ENCODE measurements around the gene LSP1. TPM values are rescaled to one million over a fixed set of nuclear protein-coding genes. Genes with fewer than 3 reads are reported as not detected.

Gene LSP1
- total and polyA plus RNA-seq, 2 of the 13 experiments (the other 11 are each of a cell fraction or from before 2014, with no cell fraction given), result 0.59 to 1.00 TPM

DNA sequence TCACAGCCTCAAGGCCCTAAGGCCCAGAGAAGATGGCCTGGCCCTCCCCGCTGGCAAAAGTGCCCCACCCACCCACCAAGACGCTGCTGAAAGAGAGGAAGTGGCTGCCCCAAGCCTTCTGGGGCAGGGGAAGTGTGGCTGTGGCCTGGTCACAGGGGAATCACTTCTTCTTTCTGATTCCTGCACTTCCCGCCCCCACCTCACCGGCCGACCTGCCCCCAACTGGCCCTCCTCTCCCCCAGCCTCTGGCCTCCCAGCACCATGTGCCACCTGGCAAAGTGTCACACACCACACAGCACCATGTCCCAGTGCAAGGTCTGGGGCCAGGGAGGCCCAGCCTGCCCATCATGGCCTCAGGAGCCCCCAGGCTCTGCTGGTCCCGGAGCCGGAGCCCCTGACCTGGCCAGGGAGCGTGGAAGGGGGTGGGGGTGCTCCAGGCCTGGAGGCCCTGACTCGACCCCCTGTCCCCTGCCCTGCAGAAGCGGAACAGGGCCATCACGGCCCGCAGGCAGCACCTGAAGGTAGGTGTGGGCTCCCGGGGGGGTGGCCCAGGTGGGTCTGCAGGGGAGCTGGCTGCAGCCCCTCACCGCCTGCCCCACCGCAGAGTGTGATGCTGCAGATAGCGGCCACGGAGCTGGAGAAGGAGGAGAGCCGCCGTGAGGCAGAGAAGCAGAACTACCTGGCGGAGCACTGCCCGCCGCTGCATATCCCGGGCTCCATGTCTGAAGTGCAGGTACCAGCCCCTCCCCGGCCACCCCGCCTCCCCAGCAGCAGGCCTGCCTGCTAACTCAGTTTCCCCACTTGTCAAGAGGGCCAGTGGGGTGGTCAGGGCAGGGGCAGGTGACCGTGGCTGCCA, 12.7 kb upstream of the LSP1 start (continued):
- peak; percentile 88 for TF ChIP-seq ZNF687 (CRISPR knock-in tag; IDR thresholded peaks at IDR 0.05)

GRCh38 chr11:1840780-1841480, 12.0 kb upstream of the LSP1 start:
- H3K4me3 ChIP-seq (replicated peaks in 1 of 3; ENCODE audit: insufficient read depth in 1 of 3, low read depth in 2 of 3, low read length in 3 of 3), result no peak overlapping the region
- POLR2A ChIA-PET, result no interaction called here
- intact Hi-C loops (cut with micrococcal nuclease; ENCODE audit: unreplicated experiment) (no loop called here), in situ Hi-C loops (cut with HindIII; ENCODE audit: extremely low pct_ligation_motif_present, low pct_unique_long_range_greater_than_20kb) (loop anchor here (5.0 kb wide), 1 partner anchor 311 kb away; no protein-coding TSS in a partner anchor)
- ATAC-seq (no peak), DNase-seq (ENCODE audit: low spot score) (no peak), FAIRE-seq (no peak)
- BruUV-seq (replicated peaks), result no TSS peak
- H3K27ac ChIP-seq (ENCODE audit: extremely low read length, insufficient read depth, low read length), result no peak overlapping the region
- H3K36me3 ChIP-seq (replicated peaks in 1 of 2; ENCODE audit: control insufficient read depth in 1 of 2, insufficient read depth in 2 of 2, low read length in 2 of 2), result no peaks in the 10 kb centered on the region
- H3K4me2 ChIP-seq (ENCODE audit: low read depth, low read length), result no peak overlapping the region
- CTCF ChIA-PET (ENCODE audit: low intra/inter-chr PET ratio, low total read pairs), result no interaction called here
- peaks cover 71% of the 10 kb centered on the region for H3K4me1 ChIP-seq (ENCODE audit: insufficient read depth, low read length)
- WGBS (ENCODE audit: low lambda C conversion rate), result 78% methylated on average over 14 of the region's 37 CpGs
- H4K20me1 ChIP-seq (ENCODE audit: insufficient read depth, low read length), result no peaks in the 10 kb centered on the region
- no peak overlapping the region for H2AFZ ChIP-seq (ENCODE audit: low read length)
- no peaks in the 10 kb centered on the region for H3K79me2 ChIP-seq (ENCODE audit: insufficient read depth, low read length)
- H3K9me3 ChIP-seq (ENCODE audit: low read length), result no peaks in the 10 kb centered on the region
- H3K27me3 ChIP-seq (ENCODE audit: control insufficient read depth in 1 of 2, insufficient read depth in 2 of 2, low read length in 2 of 2), result peaks cover 8 to 43% of the 10 kb centered on the region in 2 experiments; a peak in 4 of 5 replicates
- H3K9ac ChIP-seq (ENCODE audit: insufficient read depth, low read depth, low read length), result no peak overlapping the region
- TF ChIP-seq POGZ (CRISPR knock-in tag; IDR thresholded peaks at IDR 0.05) (no peak), ZNF138 (CRISPR knock-in tag; IDR thresholded peaks at IDR 0.05; ENCODE audit: low read depth) (no peak), HNRNPL (IDR thresholded peaks at IDR 0.05; ENCODE audit: low read depth, low read length) (0 out of 2 replicates have a peak, but pooled peaks have one; percentile 33), TBX2 (CRISPR knock-in tag; IDR thresholded peaks at IDR 0.05; ENCODE audit: borderline replicate concordance) (no peak), ZEB1 (IDR thresholded peaks at IDR 0.05; ENCODE audit: insufficient replicate concordance, low read depth) (no peak), ZBTB38 (CRISPR knock-in tag; IDR thresholded peaks at IDR 0.05) (peak; percentile 37; the same call in 1 of the 2 replicates), ZNF772 (CRISPR knock-in tag; IDR thresholded peaks at IDR 0.05) (no peak), ZSCAN29 (CRISPR knock-in tag; conservative IDR thresholded peaks at IDR 0.05) (no peak), ZNF367 (CRISPR knock-in tag; IDR thresholded peaks at IDR 0.05; ENCODE audit: borderline replicate concordance) (no peak), MED1 (CRISPR knock-in tag; IDR thresholded peaks at IDR 0.05) (no peak), POLR2G (IDR thresholded peaks at IDR 0.05; ENCODE audit: low read depth, low read length) (no peak), PCBP2 (optimal IDR thresholded peaks at IDR 0.05; ENCODE audit: low read depth, low read length, poor library complexity, severe bottlenecking) (no peak), ZBTB42 (CRISPR knock-in tag; IDR thresholded peaks at IDR 0.05) (no peak), ZNF773 (CRISPR knock-in tag; IDR thresholded peaks at IDR 0.05; ENCODE audit: borderline replicate concordance) (no peak), ZKSCAN5 (CRISPR knock-in tag; IDR thresholded peaks at IDR 0.05) (peak; percentile 70; the same call in 1 of the 2 replicates)
- TF ChIP-seq, protein P1, sequence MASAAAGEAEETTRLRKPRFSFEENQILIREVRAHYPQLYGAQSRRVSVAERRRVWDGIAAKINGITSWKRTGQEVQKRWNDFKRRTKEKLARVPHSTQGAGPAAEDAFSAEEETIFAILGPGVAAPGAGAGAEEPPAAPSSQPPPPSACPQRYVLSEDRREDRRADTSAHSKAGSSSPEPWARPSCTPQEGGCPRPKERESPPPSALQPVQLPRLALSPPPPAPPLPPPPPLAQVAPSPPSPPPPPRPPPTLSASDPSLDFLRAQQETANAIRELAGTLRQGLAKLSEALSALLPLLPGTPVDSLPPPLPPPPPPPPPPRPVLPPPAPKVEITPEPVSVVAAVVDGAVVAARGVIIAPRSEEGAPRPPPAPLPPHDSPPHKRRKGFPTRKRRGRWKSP (CRISPR knock-in tag; IDR thresholded peaks at IDR 0.05), result no peak

Measured in HepG2 (cell line).